ENCODE results near the gene THSD7B. TPM values are rescaled to one million over a fixed set of nuclear protein-coding genes. Genes with fewer than 3 reads are reported as not detected.

THSD7B gene
- total and polyA plus RNA-seq, 7 donors, result 0.03 to 0.67 (median 0.13) TPM; not detected in 1

GRCh38 chr2:137193401-137193800 is 428.1 kb downstream of the THSD7B start:
- no peaks in the 10 kb centered on the region for H3K4me1 ChIP-seq
- TF ChIP-seq CTCF (IDR thresholded peaks at IDR 0.05), result no peak
- no peaks in the 10 kb centered on the region for H3K9me3 ChIP-seq
- H3K4me3 ChIP-seq, result no peak overlapping the region
- ATAC-seq (no peak), DNase-seq (no peak)
- no peak overlapping the region for H3K27ac ChIP-seq
- no peaks in the 10 kb centered on the region for H3K36me3 ChIP-seq (ENCODE audit: insufficient read depth in 1 of 2, low read depth in 1 of 2)
- intact Hi-C loops (cut with DNase I), result no loop called here
- 64 to 78% (median 69%) methylated on average over 3 of the region's 3 CpGs for WGBS, 3 donors
- peaks cover 0 to 2% (median 0%) of the 10 kb centered on the region in 3 donors for H3K27me3 ChIP-seq (ENCODE audit: insufficient read depth in 3 of 3, low read length in 2 of 3)

DNA sequence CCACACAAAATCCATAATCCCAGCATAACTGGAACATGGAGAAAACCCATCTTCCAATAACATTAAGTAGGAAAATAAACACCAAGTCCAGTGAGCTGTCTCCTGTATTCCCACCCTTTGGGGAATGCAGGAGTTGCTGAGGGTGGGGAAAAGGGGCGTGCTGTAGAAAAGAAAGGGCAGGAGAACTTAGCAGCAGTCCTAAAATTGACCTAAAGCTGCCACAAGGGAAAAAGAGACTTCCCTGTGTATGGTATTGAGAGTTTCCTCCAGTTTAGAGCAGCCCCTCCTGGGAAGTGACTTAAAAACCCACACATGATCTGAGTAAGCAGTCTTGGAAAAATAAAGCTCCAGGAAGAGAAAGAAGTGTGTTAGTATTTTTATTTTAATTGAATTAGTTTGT is 428.8 kb downstream of the THSD7B start:
- Histone ChIP-seq H3K4me1 (no peaks in the 10 kb centered on the region), H3K4me3 (no peak overlapping the region), H3K36me3 (ENCODE audit: insufficient read depth in 1 of 2, low read depth in 1 of 2) (no peaks in the 10 kb centered on the region), H3K27me3 (ENCODE audit: insufficient read depth in 3 of 3, low read length in 2 of 3) (peaks cover 0 to 2% (median 0%) of the 10 kb centered on the region in 3 donors), H3K27ac (no peak overlapping the region), H3K9me3 (no peaks in the 10 kb centered on the region)
- intact Hi-C loops (cut with DNase I), result no loop called here
- DNase-seq, result no peak
- ATAC-seq, result no peak
- 29 to 36% (median 29%) methylated on average over 1 of the region's 1 CpG for WGBS, 3 donors
- TF ChIP-seq CTCF (IDR thresholded peaks at IDR 0.05), result no peak

DNA sequence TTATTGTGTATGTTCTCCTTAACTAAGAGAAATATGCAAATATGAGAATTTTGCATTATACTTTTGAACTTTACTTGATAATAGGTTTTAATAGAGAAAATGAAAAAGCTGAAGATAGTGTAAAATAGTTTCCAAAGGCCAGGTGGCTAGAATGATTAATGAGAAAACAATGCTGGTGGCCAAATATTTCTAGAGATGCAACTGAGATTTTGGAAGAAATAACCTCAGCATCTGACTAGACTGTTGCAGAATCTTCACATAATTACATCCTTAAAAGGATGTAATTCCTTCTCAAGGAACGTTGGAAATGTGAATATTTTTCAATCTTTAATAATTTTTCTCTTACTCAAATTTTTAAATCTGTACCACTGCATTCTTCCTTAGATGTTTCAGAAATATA is 434.4 kb downstream of the THSD7B start:
- Histone ChIP-seq H3K4me3 (no peak overlapping the region), H3K27ac (no peak overlapping the region), H3K4me1 (no peaks in the 10 kb centered on the region), H3K27me3 (ENCODE audit: insufficient read depth in 3 of 3, low read length in 2 of 3) (no peaks in the 10 kb centered on the region), H3K36me3 (ENCODE audit: insufficient read depth in 1 of 2, low read depth in 1 of 2) (no peaks in the 10 kb centered on the region), H3K9me3 (no peaks in the 10 kb centered on the region)
- DNase-seq (no peak), ATAC-seq (no peak)
- no peak for TF ChIP-seq CTCF (IDR thresholded peaks at IDR 0.05)
- intact Hi-C loops (cut with DNase I), result no loop called here
- WGBS, 3 donors, result 44 to 58% (median 47%) methylated on average over 1 of the region's 1 CpG

DNA sequence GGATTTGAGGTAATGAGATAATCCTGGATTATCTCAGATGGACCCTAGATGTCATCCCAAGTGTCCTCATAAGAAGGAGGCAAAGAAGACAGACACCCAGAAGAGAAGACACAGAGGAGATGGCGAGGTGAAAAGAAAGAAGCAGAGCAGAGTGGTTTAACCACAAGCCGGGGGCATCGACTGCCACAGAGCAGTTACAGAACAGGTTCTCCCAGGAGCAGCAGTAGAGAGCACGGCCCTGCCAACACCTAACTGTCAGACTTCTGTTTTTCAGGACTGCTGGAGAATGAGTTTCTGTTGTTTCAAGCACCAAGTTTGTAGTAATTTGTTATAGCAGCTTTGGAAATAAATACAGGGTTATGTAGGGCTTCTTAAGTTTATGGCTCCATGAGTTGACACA is 437.0 kb downstream of the THSD7B start:
- 54 to 64% (median 61%) methylated on average over 4 of the region's 4 CpGs for WGBS, 3 donors
- Histone ChIP-seq H3K9me3 (no peaks in the 10 kb centered on the region), H3K4me1 (no peaks in the 10 kb centered on the region), H3K27me3 (ENCODE audit: insufficient read depth in 3 of 3, low read length in 2 of 3) (no peaks in the 10 kb centered on the region), H3K4me3 (no peak overlapping the region), H3K27ac (no peak overlapping the region), H3K36me3 (ENCODE audit: insufficient read depth in 1 of 2, low read depth in 1 of 2) (no peaks in the 10 kb centered on the region)
- intact Hi-C loops (cut with DNase I), result no loop called here
- no peak for TF ChIP-seq CTCF (IDR thresholded peaks at IDR 0.05)
- ATAC-seq (no peak), DNase-seq (no peak)

- intact Hi-C loops (cut with DNase I), result no loop called here
- no peak for TF ChIP-seq CTCF (IDR thresholded peaks at IDR 0.05)
- WGBS, 3 donors, result 69 to 76% (median 73%) methylated on average over 3 of the region's 3 CpGs
- Histone ChIP-seq H3K9me3 (no peaks in the 10 kb centered on the region), H3K27me3 (ENCODE audit: insufficient read depth in 3 of 3, low read length in 2 of 3) (no peaks in the 10 kb centered on the region), H3K4me1 (no peaks in the 10 kb centered on the region), H3K4me3 (no peak overlapping the region), H3K27ac (no peak overlapping the region), H3K36me3 (ENCODE audit: insufficient read depth in 1 of 2, low read depth in 1 of 2) (no peaks in the 10 kb centered on the region)
- DNase-seq (no peak), ATAC-seq (no peak)
Measured at GRCh38 chr2:137205324-137205723, 440.0 kb downstream of the THSD7B start.
